ENCODE data around the gene GALNT1.

- TF ChIP-seq CTCF (IDR thresholded peaks at IDR 0.05): no peak
- no peak for TF ChIP-seq POLR2AphosphoS5 (IDR thresholded peaks at IDR 0.05; ENCODE audit: insufficient read depth in 1 of 2, low read depth in 1 of 2)
Measured at GRCh38 chr18:35729991-35730668, 148.6 kb downstream of the GALNT1 start.

Data from vagina (tissue), 2 donors.